Measurements from ENCODE around the gene ATP2A2. TPM values are rescaled to one million over a fixed set of nuclear protein-coding genes. Genes with fewer than 3 reads are reported as not detected.
"Not testable (repeated sequence)": the region's sequence is repeated elsewhere in the genome, so short reads cannot be mapped to it uniquely, and the experiment has no call there.

The ATP2A2 gene
- total RNA-seq, 1 donor from 2014 or later = 1,955 TPM

DNA sequence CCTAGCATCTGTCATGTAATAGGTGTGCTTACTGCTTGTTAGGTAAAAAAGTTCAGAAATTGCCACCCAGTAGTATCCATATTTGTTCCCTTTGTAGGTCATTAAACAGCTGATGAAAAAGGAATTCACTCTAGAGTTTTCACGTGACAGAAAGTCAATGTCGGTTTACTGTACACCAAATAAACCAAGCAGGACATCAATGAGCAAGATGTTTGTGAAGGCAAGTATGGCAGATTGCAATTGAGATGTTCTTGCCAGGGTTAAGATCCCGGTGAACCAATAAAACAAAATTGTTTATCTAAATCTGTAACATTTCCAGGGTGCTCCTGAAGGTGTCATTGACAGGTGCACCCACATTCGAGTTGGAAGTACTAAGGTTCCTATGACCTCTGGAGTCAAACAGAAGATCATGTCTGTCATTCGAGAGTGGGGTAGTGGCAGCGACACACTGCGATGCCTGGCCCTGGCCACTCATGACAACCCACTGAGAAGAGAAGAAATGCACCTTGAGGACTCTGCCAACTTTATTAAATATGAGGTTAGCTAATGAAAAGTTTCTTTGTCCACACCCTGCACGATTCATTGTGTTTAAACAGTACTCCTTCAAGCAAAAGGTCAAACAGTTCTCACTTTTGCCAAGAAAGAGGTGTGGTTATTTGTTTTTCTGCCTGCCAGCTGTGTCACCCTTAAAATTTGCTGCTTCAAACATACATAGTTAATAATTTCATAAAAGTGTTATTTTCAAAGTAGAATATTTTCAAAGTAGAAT lies 58.3 kb downstream of the ATP2A2 start:
- Histone ChIP-seq H3K9me3 (replicated peaks) (no peaks in the 10 kb centered on the region), H3K36me3 (peaks cover 100% of the 10 kb centered on the region), H3K27ac (replicated peaks) (peak overlapping the region; percentile 45), H3K4me1 (peaks cover 57% of the 10 kb centered on the region), H3K27me3 (ENCODE audit: low read depth) (no peaks in the 10 kb centered on the region), H3K4me3 (no peak overlapping the region)
- no peak for DNase-seq
- intact Hi-C loops (cut with micrococcal nuclease) = no loop called here
- TF ChIP-seq, protein P1, sequence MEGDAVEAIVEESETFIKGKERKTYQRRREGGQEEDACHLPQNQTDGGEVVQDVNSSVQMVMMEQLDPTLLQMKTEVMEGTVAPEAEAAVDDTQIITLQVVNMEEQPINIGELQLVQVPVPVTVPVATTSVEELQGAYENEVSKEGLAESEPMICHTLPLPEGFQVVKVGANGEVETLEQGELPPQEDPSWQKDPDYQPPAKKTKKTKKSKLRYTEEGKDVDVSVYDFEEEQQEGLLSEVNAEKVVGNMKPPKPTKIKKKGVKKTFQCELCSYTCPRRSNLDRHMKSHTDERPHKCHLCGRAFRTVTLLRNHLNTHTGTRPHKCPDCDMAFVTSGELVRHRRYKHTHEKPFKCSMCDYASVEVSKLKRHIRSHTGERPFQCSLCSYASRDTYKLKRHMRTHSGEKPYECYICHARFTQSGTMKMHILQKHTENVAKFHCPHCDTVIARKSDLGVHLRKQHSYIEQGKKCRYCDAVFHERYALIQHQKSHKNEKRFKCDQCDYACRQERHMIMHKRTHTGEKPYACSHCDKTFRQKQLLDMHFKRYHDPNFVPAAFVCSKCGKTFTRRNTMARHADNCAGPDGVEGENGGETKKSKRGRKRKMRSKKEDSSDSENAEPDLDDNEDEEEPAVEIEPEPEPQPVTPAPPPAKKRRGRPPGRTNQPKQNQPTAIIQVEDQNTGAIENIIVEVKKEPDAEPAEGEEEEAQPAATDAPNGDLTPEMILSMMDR (IDR thresholded peaks at IDR 0.05; ENCODE audit: borderline replicate concordance) = no peak

DNA sequence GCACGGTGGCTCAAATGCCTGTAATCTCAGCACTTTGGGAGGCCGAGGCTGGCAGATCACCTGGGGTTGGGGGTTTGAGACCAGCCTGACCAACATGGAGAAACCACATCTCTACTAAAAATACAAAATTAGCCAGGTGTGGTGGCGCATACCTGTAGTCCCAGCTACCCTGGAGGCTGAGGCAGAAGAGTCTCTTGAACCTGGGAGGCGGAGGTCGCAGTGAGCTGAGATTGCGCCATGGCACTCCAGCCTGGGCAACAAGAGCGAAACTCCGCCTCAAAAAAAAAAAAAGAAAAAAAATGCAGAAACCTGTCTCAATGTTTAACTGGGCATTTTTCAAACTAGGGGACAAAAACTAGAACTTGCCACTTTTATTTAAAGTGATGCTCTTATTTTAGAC lies 59.2 kb downstream of the ATP2A2 start:
- H3K9me3 ChIP-seq (replicated peaks); intact Hi-C loops (cut with micrococcal nuclease); H3K4me3 ChIP-seq; H3K27me3 ChIP-seq (ENCODE audit: low read depth); DNase-seq: not testable (repeated sequence)
- Histone ChIP-seq H3K36me3 (peaks cover 100% of the 10 kb centered on the region), H3K4me1 (peaks cover 56% of the 10 kb centered on the region), H3K27ac (replicated peaks) (peak overlapping the region; percentile 45)

DNA sequence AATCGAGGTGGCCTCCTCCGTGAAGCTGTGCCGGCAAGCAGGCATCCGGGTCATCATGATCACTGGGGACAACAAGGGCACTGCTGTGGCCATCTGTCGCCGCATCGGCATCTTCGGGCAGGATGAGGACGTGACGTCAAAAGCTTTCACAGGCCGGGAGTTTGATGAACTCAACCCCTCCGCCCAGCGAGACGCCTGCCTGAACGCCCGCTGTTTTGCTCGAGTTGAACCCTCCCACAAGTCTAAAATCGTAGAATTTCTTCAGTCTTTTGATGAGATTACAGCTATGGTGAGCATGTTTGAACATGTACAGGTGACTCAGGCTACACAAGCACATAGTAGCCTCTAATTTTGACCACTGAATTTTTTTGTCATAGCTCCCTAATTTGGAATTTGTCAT lies 59.7 kb downstream of the ATP2A2 start:
- intact Hi-C loops (cut with micrococcal nuclease) = no loop called here
- peaks cover 100% of the 10 kb centered on the region for H3K36me3 ChIP-seq
- TF ChIP-seq, protein P1 (IDR thresholded peaks at IDR 0.05; ENCODE audit: borderline replicate concordance) = no peak
- no peak for DNase-seq
- no peak overlapping the region for H3K4me3 ChIP-seq
- H3K27me3 ChIP-seq (ENCODE audit: low read depth) = no peaks in the 10 kb centered on the region
- peak overlapping the region; percentile 20 for H3K27ac ChIP-seq (replicated peaks)
- peaks cover 57% of the 10 kb centered on the region for H3K4me1 ChIP-seq
- no peaks in the 10 kb centered on the region for H3K9me3 ChIP-seq (replicated peaks)

DNA sequence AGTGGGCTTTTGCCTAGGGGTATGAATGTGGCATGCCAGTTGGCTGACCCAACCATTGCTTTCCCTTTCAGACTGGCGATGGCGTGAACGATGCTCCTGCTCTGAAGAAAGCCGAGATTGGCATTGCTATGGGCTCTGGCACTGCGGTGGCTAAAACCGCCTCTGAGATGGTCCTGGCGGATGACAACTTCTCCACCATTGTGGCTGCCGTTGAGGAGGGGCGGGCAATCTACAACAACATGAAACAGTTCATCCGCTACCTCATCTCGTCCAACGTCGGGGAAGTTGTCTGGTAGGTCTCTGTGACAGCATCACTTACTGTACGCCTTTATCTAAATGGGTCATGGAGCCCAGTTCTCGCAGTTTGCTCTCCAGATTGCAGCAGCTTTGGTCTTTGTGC lies 61.1 kb downstream of the ATP2A2 start:
- TF ChIP-seq, protein P1 (IDR thresholded peaks at IDR 0.05; ENCODE audit: borderline replicate concordance) = no peak
- H3K9me3 ChIP-seq (replicated peaks) = no peaks in the 10 kb centered on the region
- peaks cover 100% of the 10 kb centered on the region for H3K36me3 ChIP-seq
- no peaks in the 10 kb centered on the region for H3K27me3 ChIP-seq (ENCODE audit: low read depth)
- intact Hi-C loops (cut with micrococcal nuclease) = no loop called here
- DNase-seq = no peak
- H3K4me3 ChIP-seq = no peak overlapping the region
- peaks cover 46% of the 10 kb centered on the region for H3K4me1 ChIP-seq
- H3K27ac ChIP-seq (replicated peaks) = no peak overlapping the region

DNA sequence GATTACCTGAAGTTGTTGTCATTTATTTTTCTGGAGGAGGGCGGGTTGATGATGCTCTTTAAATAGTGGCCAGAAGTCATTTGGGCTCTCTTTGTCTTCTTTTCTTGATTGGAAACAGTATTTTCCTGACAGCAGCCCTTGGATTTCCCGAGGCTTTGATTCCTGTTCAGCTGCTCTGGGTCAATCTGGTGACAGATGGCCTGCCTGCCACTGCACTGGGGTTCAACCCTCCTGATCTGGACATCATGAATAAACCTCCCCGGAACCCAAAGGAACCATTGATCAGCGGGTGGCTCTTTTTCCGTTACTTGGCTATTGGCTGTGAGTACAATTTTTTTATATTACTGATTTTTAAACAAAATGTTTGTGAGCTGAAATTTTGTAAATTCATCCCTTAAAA lies 62.1 kb downstream of the ATP2A2 start:
- H3K27ac ChIP-seq (replicated peaks) = no peak overlapping the region
- intact Hi-C loops (cut with micrococcal nuclease) = no loop called here
- no peaks in the 10 kb centered on the region for H3K27me3 ChIP-seq (ENCODE audit: low read depth)
- H3K36me3 ChIP-seq = peaks cover 100% of the 10 kb centered on the region
- no peak overlapping the region for H3K4me3 ChIP-seq
- H3K9me3 ChIP-seq (replicated peaks) = no peaks in the 10 kb centered on the region
- H3K4me1 ChIP-seq = peaks cover 37% of the 10 kb centered on the region
- TF ChIP-seq, protein P1 (IDR thresholded peaks at IDR 0.05; ENCODE audit: borderline replicate concordance) = no peak
- no peak for DNase-seq

DNA sequence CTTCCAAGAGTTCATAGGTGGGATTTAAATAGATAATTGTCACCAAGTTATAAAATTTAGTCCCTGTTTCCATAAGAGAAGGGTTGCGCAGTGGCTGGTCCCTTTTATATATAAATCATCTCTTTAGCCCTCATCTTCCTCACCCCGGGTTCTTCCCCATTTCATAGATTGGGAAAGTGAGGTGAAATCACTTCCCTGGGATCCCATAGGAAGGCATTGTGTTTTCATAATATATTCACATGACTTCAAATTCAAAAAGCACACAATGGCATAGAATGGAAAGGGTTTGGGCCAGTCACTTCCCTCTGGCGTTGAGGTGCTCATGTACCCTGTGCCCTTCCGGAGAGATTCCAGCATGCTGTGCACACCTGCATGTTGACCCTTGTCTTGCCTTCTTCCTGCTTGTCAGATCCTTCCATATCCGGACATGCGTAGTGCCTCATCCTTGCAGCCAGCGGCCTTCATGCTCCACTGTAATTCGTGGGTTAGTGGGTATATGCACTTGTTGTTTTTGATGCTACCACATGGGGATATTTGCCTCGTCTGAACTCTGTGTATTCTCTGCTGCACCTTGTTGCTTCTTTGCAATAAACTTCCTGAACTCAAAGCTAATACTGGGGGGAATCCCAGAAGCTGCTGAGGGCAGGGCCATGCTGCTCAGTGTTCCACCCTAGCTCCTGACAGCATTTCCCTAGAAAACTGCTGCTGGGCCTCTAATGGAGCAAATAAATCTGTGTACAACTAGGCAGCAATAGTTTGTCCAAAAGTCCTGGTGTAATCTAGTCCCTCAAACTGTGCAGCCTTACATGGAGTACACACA lies 62.9 kb downstream of the ATP2A2 start:
- Histone ChIP-seq H3K9me3 (replicated peaks) (no peaks in the 10 kb centered on the region), H3K36me3 (peaks cover 100% of the 10 kb centered on the region), H3K27ac (replicated peaks) (peak overlapping the region; percentile 37), H3K4me3 (no peak overlapping the region), H3K4me1 (peaks cover 33% of the 10 kb centered on the region), H3K27me3 (ENCODE audit: low read depth) (no peaks in the 10 kb centered on the region)
- TF ChIP-seq, protein P1 (IDR thresholded peaks at IDR 0.05; ENCODE audit: borderline replicate concordance) = no peak
- DNase-seq = no peak
- intact Hi-C loops (cut with micrococcal nuclease) = no loop called here

Measured in left ventricle myocardium inferior (tissue), 1 donor.